Keratinocyte (primary cell): ENCODE measurements around the gene ELOVL5.

Source experiments
- CTCF ChIP-seq, 3 experiments: IDR thresholded peaks in 1 of 3; conservative IDR thresholded peaks in 1 of 3; optimal IDR thresholded peaks in 1 of 3; 2 replicates in 2 of 3; 3 replicates in 1 of 3; pipeline versions ENCODE3 to v1.5.1; 2011; ENCODE audit warnings: low read length in 3 of 3, mild to moderate bottlenecking in 3 of 3, moderate library complexity in 2 of 3, control low read depth in 1 of 3, inconsistent platforms in 1 of 3; ENCODE audit not compliant: insufficient read depth in 2 of 3; ENCODE audit errors: extremely low read depth in 1 of 3
- EZH2 ChIP-seq: IDR thresholded peaks from one replicate; pipeline ENCODE4 v1.6.1; 2012; ENCODE audit warnings: inconsistent platforms, mild to moderate bottlenecking, low read length, moderate library complexity

DNA sequence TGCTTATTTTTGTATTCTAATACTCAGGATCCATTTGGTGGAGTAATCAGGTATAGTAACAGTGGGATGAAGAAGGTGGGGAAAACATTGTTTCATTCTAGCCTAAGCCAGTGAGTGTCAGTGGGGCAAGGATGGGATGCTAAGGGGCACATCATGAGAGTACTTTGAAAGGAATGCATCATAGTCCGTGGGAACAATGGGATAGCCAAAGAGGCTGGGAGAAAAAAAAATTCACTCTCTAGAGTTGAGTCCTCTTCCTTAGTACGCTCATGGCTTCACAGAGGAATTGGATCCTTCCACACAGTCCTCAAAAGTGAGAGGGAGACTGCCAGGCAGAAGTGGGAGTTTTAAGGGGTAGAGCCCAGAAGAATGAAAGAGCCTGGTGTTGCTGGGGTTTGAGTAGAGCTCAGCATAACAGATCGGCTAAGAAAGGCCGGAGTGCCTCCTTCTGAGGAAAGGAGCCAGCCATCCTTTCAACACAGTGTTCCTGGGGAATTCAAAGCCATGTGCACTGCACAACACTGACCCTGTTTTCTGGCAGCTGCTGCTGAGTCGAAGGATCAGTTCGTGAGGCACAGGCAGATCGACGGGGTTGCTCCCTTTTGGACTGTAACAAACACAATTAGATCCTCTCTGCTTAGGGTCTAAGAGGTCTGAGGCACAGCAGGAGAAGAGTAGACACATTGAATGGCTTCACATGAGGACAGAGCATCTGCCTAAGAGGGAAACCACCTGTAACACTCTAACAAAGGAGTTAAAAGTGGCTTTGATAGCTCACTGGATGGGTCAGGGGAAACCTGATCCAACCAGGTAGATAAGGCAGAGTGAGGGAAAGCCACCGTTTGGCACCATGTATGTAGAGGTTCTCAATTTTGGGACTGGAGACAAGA lies 61.2 kb downstream of the ELOVL5 start:
- TF ChIP-seq CTCF (optimal IDR thresholded peaks at IDR 0.05 in 1 of 3, IDR thresholded peaks at IDR 0.05 in 1 of 3, conservative IDR thresholded peaks at IDR 0.05 in 1 of 3; ENCODE audit: extremely low read depth in 1 of 3, insufficient read depth in 2 of 3, low read length in 3 of 3) (no peak), EZH2 (no peak)
